H7 (cell line): ENCODE data around the gene RUFY1. TPM values are rescaled to one million over a fixed set of nuclear protein-coding genes. Genes with fewer than 3 reads are reported as not detected.
"Not testable (repeated sequence)": the region's sequence is repeated elsewhere in the genome, so short reads cannot be mapped to it uniquely, and the experiment has no call there.

Source experiments
- DNase-seq: peaks from one replicate; pipeline ENCODE4 v3.0.0; 2012
- H3K27me3 ChIP-seq: 2 replicates; pipeline ENCODE4 v1.6.0; 2011; ENCODE audit warnings: mild to moderate bottlenecking, low read length; ENCODE audit not compliant: control insufficient read depth, insufficient read depth
- H3K36me3 ChIP-seq: replicated peaks from 2 replicates; pipeline ENCODE4 v1.5.1; 2011; ENCODE audit warnings: low read length; ENCODE audit not compliant: control insufficient read depth, insufficient read depth
- H3K4me3 ChIP-seq: 2 replicates; pipeline ENCODE4 v1.5.1; 2011; ENCODE audit warnings: low read depth, mild to moderate bottlenecking, control low read depth, low read length, moderate library complexity; ENCODE audit not compliant: insufficient read depth
- total RNA-seq: library from RNA; depleted of rRNA; stranded (reverse); fragments of >200 nt; shearing (Covaris generic); gene quantifications from 2 replicates; pipeline ENCODE4 v1.2.3, GENCODE V29; 2014; rRNA removed

Gene RUFY1, protein sequence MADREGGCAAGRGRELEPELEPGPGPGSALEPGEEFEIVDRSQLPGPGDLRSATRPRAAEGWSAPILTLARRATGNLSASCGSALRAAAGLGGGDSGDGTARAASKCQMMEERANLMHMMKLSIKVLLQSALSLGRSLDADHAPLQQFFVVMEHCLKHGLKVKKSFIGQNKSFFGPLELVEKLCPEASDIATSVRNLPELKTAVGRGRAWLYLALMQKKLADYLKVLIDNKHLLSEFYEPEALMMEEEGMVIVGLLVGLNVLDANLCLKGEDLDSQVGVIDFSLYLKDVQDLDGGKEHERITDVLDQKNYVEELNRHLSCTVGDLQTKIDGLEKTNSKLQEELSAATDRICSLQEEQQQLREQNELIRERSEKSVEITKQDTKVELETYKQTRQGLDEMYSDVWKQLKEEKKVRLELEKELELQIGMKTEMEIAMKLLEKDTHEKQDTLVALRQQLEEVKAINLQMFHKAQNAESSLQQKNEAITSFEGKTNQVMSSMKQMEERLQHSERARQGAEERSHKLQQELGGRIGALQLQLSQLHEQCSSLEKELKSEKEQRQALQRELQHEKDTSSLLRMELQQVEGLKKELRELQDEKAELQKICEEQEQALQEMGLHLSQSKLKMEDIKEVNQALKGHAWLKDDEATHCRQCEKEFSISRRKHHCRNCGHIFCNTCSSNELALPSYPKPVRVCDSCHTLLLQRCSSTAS
- 25.5 and 27.5 TPM in 2 replicates for total RNA-seq

DNA sequence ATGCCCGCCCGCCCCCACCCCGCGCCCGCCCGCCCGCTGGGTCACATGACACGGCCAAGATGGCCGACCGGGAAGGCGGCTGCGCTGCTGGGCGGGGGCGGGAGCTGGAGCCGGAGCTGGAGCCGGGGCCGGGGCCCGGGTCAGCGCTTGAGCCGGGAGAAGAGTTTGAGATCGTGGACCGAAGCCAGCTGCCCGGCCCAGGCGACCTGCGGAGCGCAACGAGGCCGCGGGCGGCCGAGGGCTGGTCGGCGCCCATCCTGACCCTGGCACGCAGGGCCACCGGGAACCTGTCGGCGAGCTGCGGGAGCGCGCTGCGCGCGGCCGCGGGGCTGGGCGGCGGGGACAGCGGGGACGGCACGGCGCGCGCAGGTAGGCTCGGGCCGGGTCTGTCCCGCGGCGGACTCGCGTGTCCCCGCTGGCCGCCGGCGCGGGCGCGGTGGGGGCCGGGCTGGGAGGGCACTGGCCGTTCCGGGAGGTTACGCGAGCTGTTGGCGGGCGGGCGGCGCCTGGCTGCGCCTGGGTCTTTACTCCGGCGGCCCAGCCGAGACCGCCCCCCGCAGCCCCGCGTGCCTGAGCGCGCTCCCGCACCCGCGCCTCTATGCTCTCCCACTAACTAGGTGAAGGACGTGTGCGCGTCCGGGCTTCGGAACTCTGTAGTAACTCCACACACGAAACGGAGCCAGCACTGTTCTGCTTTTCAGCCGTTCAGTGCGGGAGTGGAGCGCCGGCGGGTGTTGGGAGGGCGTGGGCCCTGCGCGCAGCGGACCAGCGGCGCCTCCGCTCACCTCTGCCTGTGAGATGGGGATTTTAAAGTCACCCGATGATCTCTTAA, at the start of gene RUFY1:
Gene RUFY1 (plus strand): TSS at position 44 of the 832 bp plus-strand sequence. CDS start 16 bp downstream, at position 60.
- Histone ChIP-seq H3K27me3 (no peaks in the 10 kb centered on the region), H3K4me3 (peak within 1 kb of the TSS; percentile 86), H3K36me3 (no peaks in the 10 kb centered on the region)
- peak; percentile 95 for DNase-seq

DNA sequence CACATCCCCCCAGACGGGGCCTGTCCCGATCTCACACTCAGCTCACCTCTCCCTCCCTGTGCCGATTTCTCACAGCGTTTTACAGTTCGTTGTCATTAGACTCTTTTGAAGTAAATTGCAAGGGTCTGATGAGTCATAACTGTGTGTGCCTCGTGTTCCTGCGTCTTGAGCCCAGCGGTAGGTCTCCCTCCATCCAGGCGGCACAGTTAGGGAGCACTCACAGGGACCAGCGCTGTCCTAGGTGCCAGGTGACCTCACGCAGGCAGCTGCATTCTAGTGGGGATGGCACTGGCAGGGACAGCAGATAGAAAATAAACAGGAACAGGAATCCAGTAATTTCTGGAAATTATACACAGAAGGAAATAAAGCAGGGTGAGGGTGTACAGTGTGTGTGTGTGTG, 48.4 kb upstream of the RUFY1 start:
- not testable (repeated sequence) for H3K36me3 ChIP-seq, DNase-seq, H3K27me3 ChIP-seq, H3K4me3 ChIP-seq

DNA sequence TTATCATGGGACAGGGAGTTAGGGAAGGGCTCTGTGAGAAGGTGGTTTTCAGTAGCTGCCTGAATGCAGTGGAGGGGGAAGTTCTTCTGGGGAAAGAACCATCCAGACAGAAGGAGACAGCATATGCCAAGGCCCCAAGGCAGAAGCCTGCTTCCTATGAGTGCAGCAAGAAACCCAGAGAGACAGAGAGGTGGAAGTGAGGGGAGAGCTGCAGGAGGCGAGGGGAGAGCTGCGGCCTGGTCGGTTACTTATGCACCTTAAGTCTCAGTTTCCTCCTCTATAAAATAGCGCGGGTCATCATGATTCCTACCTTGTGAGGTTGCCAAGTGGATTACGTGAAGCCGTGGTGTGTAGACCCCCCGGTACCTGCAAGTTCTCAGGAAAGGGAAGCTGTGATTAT, 47.9 kb upstream of the RUFY1 start:
- H3K27me3 ChIP-seq, DNase-seq, H3K36me3 ChIP-seq, H3K4me3 ChIP-seq: not testable (repeated sequence)

DNA sequence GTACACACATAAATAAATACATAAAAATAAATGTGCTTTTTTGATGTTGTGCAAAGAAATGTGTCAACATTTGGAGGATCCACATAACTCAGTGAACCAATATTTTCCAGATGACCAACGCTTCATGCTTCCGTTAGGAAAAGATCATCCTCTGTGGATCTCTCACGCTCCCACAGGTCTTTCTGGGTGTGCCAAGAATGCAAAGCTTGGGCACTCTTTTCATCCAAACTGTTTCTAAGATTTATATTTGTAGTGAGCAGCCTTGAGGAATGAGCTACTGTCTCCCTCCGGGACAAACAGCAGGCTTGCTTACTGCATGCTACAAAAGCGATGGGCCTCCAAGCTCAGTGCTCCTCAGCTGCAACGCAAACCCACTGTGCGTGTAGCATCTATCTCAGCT, 46.2 kb upstream of the RUFY1 start:
- Histone ChIP-seq H3K36me3 (no peaks in the 10 kb centered on the region), H3K4me3 (no peak overlapping the region), H3K27me3 (no peaks in the 10 kb centered on the region)
- DNase-seq = peak; percentile 8

DNA sequence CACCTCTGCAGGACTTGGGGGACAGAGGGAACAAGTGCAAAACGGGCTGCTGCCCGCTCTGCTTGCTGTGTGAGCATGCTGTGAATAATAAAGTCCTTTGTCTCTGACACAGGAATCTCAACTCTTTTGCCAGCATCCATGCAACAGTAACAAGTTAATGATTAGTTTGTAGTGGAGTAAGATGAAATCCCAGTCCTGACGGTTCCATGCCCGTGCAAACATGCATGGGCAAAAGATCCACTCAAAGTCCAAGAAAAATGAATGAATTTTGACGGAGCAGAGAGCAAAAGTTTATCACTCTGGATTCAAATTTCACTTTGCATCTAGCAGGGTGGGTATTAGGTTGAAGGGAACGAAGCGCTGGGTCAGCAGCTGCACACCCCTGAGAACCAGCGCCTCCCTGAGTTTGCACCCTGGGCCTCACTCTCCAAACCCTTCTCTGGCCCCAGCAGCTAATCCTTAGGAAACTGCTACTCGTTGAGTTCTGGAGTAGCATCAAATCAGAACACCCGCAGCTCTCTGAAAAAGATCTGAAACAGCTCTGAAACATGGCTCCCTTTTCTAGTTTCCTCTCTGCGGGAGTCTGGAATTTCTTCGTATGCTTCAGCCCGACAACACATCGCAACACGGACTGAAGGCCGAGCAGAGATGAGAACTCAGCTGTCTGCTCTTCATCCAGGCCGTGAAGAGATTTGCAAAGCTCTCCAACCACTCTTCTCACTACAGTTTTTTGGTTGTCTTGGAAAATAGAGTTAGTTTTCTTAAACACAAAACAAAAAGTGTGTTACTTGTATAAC, 45.6 kb upstream of the RUFY1 start:
- DNase-seq = peak; percentile 30
- no peak overlapping the region for H3K4me3 ChIP-seq
- no peaks in the 10 kb centered on the region for H3K36me3 ChIP-seq
- no peaks in the 10 kb centered on the region for H3K27me3 ChIP-seq

DNA sequence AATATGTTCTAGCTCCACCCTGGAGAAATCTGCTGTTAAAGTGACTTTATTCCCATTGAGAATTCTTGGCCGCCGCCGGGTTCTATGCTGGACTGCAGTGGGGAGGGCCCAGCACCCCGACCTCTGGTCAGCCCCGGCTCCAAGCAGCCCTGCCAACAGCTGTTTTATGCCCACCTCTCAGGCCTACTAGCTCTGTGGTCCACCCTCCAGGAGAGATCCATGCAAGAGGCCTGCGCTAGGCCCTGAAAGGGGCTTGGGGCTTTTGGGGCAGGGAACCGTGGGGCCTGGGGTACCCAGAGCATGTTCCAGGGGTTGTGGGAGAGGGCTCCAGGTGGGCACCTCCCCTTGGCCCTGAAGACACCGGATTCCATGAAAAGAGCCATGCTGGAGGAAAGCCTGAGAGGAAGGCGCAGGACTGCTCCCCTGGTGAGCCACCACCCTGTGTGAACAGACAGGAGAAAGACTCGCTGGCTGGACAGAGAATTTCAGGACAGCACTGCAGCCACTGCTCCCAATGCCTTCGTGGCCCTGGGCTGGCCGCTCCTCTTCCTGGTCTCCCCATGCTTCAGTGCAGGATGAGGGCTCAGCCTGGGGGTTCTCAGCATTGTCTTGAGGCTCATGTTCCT, 44.6 kb upstream of the RUFY1 start:
- no peaks in the 10 kb centered on the region for H3K27me3 ChIP-seq
- H3K4me3 ChIP-seq = no peak overlapping the region
- peak; percentile 29 for DNase-seq
- no peaks in the 10 kb centered on the region for H3K36me3 ChIP-seq

DNA sequence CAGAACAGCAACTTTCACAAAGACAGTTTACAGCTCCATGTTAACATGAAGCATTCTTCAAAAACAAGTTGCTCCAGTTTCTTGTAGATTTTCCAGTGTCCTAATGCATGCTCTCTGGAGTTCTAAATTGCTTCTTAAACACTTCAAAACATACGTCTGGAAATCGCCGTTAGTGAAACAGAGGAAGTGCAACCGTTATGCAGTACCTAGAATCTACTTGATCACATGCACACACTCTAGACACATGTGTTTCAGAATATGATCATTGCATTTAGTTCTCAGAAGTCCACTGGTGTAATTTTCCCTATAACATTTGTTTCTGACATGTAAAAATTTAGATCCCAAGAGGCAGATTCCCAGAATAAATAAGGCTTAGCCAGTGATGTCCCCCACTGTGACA, 41.1 kb upstream of the RUFY1 start:
- DNase-seq = no peak

DNA sequence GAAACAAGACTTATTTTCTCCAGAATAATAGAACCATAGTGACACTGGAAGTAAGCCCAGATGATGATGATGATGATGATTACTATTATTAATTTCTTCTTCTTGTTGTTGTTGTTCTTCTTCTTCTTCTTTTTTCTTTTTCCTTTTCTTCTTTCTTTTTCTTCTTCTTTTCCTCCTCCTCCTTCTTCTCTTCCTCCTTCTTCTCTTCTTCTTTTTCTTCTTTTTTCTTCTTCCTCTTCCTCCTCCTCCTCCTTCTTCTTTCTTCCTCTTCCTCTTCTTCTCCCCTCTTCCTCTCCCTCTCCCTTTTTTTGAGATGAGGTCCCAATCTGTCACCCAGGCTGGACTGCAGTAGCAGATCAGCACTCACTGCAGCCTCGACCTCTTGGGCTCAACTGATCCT, 40.5 kb upstream of the RUFY1 start:
- no peak for DNase-seq
- H3K27me3 ChIP-seq = no peaks in the 10 kb centered on the region
- no peak overlapping the region for H3K4me3 ChIP-seq
- H3K36me3 ChIP-seq = no peaks in the 10 kb centered on the region

More for the DNA sequence above, 41.1 kb upstream of the RUFY1 start:
- no peaks in the 10 kb centered on the region for H3K27me3 ChIP-seq
- H3K36me3 ChIP-seq = no peaks in the 10 kb centered on the region
- no peak overlapping the region for H3K4me3 ChIP-seq

DNA sequence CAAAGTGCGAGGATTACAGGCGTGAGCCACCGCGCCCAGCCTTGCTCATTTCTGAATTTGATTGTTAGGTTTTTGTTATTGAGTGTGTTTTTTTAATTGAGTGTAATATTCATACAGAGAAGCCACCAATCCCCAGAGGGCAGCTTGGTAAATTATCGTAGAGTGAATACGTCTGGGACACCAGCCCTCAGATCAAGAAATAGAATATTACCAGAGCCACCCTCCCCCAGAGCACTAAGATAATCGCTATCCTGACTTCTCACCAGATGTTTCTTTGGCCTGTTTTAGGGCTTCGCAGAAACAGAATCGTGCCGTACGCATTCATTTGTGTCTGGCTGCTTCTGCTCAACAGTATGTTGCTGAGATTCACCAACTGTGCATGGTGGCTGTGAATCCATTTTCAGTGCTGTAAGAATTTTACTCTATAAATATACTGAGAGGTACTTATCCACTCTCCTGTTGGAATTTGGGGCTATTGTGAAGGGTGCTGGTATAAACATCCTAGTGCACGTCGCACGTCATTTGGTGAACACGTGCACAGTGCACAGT, 37.8 kb upstream of the RUFY1 start:
- no peaks in the 10 kb centered on the region for H3K36me3 ChIP-seq
- no peak for DNase-seq
- no peaks in the 10 kb centered on the region for H3K27me3 ChIP-seq
- no peak overlapping the region for H3K4me3 ChIP-seq

DNA sequence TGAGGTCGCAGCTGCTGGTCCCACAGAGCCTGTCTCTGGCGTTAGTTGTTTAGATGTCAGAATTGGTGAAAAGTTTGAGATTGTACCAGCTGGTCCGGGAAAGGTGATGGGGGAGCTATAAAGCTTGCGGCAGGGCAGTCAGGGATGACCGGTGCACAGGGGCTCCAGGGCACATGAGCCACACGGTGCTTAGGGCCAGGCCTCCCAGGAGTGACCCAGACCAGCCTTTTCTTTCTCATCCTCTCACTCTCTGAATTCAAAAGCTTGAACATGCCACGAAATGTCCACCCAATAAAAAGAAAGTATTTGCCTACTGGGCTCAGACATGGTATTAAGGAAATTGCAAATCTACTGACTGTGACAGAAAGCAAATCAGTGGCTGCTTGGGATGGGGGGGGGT, 34.9 kb upstream of the RUFY1 start:
- not testable (repeated sequence) for H3K36me3 ChIP-seq, H3K4me3 ChIP-seq, H3K27me3 ChIP-seq, DNase-seq

DNA sequence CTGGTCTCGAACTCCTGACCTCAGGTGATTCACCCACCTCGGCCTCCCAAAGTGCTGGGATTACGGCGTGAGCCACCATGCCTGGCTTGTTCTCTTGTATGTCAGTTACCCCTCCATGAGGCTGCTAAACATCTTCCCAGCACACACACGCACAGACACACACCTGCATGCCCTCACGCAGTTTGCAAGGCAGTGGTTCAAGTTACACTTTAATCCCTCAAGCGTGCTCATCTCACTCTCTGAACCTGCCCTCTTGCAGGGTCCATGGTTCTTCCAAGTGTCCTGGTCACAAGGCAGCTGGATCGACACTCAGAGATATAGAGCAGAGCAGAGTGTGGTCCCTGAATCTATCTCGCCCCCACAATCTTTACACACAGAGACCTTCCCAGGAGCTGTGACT, 34.1 kb upstream of the RUFY1 start:
- Histone ChIP-seq H3K27me3 (no peaks in the 10 kb centered on the region), H3K4me3 (no peak overlapping the region), H3K36me3 (no peaks in the 10 kb centered on the region)
- DNase-seq = no peak

DNA sequence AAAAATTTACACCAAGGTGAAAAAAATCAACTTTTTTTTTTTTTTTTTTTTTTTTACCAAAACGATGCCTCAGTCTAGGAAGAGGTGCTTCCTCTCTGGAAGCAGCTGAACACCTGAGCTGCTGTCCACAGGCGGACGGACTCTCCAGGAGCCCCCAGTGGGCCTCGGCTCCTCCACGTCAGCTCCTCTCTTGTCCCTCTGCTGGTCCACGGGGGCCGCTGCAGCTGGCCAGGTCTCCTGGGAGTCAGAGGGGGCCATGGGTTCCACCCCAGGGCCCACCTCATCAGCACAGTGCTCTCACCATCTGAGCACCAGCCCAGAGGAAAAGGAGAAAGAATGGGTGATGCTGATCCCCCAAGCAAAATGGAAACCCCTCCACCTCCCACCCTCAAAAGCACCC, 32.6 kb upstream of the RUFY1 start:
- H3K36me3 ChIP-seq, H3K27me3 ChIP-seq, H3K4me3 ChIP-seq, DNase-seq: not testable (repeated sequence)

DNA sequence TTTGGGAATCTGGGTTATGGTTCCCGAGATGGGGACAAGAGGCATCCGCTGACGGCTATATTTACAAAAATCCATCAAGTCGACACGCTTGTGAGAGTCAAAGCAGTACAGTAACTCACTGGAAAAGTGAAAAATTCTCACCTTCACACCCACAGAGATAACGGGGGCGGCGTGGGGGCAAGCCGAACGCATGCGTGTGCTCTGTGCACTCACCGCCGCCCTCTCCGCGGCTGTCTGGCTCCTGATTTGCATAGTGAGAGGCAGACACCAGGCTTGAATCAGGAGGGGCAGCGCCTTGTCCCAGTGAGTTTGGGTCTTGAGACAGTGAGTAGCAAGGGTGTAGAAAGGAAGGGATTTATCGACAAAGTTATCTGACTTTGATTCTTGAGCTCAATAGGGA, 32.0 kb upstream of the RUFY1 start:
- H3K4me3 ChIP-seq, DNase-seq, H3K36me3 ChIP-seq, H3K27me3 ChIP-seq: not testable (repeated sequence)
